HG02884 (cell line): ENCODE results near the gene MOSPD3.

Experiments used
- ATAC-seq: cut with Tn5 transposase; IDR thresholded peaks from one replicate; pipeline ENCODE4 v1.9.1; 2021; ENCODE audit warnings: mild to moderate bottlenecking, moderate library complexity; ENCODE audit not compliant: unreplicated experiment

Gene MOSPD3

DNA sequence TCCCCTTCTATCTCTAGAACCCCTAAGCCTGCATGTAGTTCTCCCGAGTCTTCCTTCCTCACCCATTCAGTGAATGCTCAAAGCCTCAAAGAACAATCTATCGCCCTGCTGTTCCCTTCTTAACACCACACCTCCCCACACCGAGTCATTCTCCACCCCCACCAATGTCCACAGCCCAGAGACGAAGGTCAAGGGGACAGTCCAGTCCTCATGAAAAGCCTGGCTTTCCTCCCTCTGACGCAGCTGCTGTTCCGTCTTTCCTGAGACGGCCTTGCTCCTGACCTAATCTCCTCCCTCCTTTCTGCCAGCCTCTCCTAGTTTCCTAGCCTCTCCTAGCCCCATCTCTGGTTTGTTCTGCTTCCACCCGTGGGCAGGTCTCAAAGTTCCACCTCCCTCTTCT, 9.2 kb downstream of the MOSPD3 start:
- ATAC-seq, result no peak

DNA sequence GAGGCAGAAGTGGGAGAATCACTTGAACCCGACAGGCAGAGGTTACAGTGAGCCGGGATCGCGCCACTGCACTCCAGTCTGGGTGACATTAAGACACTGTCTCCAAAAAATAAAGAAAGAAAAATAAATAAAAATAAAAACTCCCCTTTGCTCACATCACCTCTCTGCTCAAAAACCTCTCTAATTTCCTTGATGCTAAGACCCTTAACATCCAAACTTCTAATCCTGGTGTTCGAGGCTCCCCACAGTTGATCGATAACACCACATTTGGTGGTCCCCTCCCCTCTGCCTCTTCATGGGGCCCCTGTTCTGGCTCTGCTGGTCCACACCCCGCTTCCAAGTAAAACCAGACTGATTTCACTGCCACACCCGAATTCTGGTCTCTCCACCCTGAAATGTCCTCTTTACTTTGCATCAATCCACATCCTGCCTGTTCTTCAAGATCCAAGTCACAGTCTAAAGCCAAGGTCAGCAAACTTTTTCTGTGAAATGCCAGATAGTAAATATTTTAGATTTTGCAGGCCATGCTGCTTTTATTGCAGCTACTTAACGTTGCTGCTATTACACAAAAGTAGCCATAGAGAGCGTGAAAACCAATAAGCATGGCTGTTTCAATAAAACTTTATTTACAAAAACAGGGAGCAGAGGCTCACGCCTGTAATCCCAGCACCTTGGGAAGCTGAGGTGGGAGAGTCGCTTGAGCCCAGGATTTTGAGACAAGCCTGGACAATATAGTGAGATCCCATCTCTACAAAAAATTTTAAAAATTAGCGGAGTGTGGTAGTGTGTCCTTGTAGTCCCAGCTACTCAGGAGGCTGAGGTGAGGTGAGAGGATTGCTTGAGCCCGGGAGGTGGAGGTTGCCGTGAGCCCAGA, 11.8 kb downstream of the MOSPD3 start:
- ATAC-seq, result no peak

DNA sequence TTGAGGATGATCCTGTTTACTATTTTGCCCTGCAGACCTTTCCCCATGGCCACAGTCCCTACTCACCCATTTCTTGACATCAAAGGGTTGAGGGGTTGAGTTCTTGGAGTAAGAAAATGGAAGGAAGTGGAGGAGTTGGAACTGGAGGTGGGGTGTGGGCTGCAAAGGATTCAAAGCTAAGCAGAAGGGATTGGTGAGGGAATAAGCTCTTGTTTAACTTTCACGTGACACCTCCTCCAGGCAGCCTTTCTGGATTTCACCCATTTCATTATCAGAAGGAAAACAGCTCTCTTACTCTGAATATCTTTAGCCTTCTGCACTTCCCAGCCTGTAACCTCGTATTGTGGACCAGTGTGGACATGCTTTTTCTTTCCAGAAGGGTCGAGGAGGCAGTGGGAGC, 13.7 kb downstream of the MOSPD3 start:
- no peak for ATAC-seq

DNA sequence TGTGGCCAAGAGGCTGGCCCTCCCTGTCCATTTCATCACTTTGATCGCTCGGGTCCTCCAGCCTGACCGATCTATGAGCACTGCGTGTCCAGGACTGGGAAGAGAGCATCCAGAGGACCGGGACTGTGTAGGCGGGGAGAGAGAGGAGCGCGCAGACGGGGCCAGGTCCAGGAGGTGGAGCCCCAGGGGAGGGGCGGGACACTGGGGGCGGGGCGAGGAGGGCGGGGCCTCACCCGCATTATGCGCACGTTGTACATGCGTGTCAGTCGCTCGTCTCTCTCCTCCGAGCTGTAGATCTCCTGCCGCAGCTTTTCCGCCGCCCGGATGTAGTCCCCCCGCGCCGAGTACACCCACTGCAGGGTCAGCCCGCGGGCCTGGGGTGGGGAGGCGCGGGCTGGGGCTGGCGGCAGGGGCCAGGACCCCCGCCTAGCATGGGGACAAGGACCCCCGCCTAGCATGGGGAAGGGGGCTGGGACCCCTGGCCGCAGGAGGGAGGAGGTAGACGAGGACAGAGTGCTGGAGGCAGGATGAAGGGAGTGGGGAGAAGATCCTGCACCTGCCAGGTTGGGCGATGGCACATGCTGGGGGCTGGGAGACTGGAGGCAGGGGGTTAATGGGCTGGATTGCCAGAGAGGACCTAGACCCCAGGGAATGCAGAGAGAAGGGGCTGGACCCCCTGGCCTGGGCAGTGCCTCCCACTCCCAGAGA, 14.3 kb downstream of the MOSPD3 start:
- peak; percentile 59 for ATAC-seq

DNA sequence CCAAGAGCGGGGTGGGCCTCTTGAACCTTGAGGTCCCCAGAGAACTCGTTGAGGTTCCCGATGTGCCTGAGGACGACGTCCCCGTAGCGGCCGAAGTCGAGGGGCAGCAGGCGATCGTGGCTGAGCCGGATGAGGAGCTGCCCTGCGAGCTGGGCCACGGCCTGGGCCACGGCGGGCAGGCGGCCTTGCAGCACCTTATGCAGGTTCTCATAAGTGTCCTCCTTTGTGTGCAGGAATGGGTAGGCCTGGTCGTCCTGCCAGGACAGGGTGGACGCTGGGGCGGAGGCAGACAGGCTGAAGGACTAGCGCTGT, 14.9 kb downstream of the MOSPD3 start:
- ATAC-seq, result no peak

DNA sequence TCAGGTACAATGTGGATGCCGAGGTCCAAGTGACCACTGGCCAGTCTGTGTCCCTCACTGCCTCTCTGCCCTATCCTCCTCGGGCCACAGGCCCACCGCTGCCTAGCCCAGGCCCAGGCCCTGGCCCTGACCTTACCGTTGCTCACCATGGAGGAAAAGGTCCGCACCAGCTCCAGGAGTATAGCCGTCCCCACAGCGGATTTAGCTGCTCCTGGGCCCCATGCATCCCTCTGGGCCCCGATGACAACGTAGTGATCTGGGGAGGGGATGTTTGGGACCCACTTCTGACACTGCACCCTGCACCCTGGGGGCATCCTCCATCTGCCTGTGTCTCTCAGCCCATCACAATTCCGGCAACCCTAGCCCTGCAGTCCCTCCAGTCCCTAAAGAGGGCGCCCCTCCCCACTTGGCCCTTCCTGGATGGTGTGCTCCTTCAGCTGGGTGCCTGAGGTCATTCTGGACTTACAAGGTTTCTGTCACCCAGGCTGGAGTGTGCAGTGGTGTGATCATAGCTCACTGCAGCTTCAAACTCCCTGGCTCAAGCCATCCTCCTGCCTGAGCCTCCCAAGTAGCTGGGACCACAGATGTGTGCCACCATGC, 16.9 kb downstream of the MOSPD3 start:
- no peak for ATAC-seq

DNA sequence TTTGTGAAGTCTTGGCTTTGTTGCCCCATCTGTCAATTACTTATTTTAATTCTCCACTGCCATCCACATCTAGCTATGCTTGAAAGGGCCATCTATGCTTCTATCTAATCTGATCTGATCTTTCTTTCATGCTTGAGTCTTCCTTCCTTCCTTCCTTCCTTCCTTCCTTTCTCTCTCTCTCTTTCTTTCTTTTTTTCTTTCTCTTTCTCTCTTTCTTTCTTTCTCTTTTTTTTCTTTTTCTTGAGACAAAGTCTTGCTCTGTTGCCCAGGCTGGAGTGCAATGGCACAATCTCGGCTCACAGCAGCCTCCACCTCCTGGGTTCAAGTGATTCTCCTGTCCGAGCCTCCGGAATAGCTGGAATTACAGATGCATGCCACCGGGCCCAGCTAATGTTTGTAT, 17.7 kb downstream of the MOSPD3 start:
- ATAC-seq, result no peak

DNA sequence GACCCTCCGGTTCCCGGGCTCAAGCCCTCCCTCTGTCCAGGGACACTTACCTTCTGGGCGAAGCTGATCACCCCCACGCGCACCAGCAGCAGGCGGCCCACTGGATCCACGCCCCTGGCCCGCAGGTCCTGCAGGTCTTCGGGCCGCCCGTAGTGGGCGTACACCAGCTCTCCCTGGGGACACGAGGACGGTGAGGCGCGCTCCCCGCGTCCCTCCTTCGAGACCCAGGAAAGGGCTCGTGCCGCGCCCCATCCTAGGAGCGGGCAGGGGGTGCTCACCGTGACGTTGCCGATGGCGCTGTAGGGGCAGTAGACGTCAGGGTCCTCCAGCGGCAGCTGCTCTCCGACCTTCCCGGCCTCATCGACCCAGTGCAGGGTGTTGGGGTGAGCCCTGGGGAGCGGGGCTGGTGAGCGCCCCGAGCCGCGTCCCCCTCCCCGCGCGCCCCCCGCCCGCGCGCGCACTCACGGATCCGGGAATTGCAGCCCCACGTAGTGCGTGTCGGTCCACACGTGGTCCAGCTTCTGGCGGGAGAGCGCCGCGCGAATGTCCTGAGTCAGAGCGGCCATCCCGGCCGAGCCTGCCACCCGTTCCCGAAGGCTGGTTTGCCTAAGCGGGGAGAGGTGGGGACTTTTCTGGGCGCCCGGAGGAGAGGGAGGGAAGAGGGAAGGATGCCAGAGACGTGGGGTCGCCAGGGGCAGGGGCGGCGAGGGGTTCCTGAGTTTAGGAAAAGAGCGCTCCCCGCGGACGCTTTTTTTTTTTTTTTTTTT, 20.8 kb downstream of the MOSPD3 start:
- ATAC-seq, result no peak

DNA sequence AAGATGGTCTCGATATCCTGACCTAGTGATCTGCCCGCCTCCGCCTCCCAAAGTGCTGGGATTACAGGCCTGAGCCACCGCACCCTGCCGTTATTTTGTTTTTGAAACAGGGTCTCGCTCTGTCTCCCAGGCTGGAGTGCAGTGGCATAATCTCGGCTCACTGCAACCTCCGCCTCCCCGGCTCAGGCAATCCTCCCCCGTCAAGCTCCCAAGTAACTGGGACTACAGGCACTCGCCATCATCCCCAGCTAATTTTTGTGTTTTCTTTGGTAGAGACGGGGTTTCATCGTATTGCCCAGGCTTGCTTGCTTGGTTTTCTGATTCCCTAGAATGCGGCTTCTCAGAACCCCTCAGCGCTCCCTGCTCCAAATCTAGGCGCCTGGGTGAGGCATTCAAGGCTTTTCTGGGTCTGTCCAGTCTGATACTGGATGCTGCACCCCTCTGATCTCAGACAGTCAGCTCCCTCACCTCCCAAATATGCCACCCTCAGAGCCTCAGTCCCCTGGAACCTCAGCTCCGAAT, 27.7 kb downstream of the MOSPD3 start:
- ATAC-seq, result no peak

DNA sequence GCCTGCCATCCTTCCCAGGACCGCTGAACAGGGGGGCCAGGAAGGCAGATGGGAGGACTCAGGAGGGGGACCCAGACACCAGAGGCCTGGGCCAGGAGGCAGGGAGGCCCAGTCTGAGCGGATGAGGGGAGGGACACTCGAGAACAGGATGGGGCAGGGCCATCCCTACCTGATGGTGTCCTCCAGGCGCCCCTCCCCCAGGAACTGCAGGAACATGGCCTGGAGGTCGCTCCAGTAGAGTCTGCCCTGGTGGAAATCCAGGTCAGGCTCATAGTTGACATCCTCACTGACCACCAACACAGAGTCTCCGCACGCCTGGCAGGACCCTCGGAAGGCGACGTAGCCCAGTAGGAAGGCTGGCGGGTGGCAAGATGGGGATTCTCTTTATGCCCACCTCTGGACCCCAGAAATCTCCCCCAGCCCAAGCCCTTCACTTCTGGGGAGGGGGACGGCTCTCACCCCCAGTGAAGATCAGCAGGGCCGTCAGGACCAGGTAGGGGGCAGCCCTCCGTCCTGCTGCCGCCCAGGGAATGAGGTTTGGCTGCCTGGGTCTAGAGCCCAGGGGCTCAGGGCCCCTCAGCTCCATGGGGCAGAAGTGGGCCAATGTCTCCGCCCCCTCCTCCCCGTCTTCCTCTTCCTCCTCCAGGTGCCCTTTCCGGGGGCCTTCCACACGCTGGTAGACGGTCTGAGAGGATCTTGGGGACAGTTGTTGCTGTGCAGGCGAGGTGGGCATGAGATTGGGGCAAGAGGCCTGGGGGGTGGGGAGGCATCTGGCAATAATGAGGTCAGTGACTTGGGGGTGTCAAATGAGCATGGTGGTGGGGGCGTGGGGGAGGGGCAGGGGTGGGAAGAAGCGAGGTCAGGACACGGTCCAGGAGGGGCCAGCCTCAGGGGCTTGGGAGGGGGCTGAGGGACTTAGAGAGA, 28.4 kb downstream of the MOSPD3 start:
- ATAC-seq, result no peak

DNA sequence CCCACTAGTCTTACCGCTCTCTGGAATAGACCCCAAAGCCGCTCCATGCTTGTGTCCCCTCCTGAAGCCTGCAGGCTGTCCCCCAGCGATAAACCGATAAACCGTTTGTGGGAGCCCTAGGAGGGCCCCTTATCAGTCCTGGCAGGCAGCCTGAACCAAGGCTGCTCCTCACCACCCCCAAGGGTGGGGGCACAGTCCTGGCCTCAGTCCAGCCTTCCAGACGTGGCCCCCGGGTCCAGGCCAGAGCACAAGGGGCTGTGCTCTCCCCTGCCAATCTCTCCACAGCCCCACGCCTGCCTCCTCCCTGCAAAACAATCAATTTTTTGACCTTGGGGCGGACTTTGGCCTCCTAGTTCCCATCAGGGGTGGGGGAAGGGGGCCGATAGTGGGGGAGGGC, 29.1 kb downstream of the MOSPD3 start, which contains the start of gene TFR2:
TSS of gene TFR2 (minus strand) at position 90 of the 397 bp plus-strand sequence. CDS start at position 47, 43 bp downstream.
- no peak for ATAC-seq

DNA sequence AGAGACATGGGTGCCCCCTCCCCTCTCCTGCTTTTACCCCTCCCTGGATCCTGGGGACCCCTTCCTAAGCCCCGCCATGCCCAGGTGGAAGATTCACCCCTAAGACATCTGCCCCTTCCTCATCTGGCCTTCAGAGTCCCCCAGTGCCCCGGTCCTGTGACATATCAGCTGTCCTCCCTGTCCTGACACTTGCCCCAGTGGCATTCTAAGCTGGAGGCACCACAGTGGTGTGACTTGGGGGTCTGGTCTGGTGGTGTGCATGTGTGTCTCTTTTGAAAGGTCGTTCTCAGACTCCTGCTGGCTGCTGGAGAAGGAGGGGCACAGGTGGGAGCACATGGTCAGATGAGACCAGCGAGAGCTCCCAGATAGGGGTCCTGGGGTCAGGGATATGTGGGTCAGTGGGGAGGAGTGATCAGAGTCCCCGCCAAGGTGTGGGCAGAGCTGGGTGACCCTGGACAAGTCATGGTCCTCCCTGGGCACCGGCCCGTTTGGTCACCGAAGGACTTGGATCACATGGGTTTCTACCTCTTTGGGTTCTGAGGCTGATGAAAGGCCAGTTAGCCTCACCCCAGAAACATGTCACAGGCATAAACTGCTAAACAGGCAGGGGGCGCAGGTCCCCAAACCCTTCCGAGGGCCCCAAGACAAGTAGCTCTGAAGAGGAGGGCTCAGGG, 29.7 kb downstream of the MOSPD3 start:
- no peak for ATAC-seq

DNA sequence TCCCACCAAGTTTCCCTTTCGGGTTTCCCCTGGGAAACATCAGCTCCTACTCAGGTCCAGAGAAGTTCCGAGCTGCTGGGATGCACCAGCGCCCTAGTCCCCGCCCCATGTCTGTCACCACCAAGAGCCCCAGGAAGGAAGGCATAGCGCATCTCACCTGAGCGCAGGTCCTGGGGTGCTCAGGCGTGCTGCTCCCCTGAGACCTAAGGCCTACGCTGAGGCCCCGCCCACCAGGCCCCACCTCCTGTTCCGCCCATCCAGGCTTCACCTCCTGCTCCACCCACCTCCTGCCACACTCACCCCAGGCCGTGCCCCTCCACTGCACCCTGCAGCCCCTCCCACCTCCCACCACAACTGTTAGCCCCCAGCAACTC, 30.2 kb downstream of the MOSPD3 start:
- ATAC-seq, result no peak

DNA sequence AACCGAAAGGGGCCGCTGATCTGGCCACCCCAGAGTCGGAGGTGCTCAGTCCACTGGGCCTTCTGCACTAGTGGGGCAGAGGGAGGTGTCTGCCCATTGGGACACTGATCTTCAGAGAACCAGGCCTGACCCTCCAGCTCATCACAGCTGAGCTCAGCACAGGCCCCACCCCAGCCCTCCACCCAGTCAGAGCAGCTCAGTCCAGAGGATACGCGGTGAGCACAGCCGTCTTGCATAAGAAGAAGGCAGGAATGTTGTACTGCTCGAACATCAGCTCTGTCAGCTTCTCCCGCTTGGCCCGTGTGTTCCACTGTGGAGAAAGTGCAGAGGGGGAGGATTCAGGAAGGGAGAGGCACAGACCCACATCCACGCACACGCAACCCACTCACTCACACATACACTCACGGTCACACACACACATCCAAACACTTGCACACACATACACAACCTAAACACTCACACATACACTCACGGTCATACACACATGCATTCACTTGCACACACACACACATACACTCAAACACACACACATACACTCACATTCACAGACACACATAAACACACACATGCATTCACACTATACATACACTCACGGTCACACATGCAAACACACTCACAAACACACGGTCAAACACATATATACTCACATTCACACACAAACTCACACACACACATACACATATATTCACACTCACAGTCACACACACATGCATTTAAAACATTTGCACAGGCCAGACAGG, 37.7 kb downstream of the MOSPD3 start:
- no peak for ATAC-seq

DNA sequence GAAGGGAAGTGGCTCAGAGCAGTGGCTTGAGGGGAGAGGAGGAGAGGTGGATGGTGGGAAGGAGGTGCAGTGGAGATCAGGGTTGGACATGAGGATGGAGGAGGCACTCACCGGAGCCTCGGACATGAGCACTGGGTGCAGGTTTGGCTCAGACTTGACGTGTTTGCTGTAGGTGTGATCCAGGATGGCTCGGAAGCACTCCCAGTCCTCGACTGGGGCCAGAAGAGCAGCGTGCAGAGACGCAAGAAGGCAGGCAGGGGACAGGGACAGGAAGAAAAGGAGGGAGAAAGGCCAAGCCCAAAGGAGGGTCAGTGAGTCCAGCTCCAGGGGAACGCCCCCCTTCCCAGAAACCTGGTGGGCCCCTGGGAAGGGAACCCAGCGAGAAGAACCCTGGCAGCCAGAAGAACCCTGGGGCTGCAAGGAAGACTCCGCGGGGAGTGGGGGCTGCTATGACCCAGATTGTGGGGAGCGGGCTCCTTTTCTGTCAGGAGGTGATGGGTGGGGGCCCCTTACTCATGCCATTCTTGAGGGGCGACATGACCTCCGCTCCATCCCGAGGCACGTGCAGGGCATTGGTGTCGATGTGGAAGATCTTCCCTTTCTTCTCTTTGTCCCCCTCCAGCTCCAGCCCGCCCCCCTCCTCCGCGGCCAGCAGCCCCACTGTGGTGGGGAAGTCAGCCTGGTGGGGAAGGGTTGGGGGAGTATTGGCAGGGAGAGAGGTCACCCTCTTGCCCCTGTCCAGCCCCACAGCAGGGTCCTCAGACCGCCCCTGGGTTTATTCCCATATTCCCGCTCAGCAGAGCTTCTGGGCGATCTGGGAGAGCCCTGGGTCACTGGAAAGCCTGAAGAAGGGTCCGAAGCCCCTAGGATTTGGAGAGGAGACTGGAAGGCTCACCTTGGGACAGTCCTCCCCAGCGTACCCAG, 42.8 kb downstream of the MOSPD3 start:
- no peak for ATAC-seq

DNA sequence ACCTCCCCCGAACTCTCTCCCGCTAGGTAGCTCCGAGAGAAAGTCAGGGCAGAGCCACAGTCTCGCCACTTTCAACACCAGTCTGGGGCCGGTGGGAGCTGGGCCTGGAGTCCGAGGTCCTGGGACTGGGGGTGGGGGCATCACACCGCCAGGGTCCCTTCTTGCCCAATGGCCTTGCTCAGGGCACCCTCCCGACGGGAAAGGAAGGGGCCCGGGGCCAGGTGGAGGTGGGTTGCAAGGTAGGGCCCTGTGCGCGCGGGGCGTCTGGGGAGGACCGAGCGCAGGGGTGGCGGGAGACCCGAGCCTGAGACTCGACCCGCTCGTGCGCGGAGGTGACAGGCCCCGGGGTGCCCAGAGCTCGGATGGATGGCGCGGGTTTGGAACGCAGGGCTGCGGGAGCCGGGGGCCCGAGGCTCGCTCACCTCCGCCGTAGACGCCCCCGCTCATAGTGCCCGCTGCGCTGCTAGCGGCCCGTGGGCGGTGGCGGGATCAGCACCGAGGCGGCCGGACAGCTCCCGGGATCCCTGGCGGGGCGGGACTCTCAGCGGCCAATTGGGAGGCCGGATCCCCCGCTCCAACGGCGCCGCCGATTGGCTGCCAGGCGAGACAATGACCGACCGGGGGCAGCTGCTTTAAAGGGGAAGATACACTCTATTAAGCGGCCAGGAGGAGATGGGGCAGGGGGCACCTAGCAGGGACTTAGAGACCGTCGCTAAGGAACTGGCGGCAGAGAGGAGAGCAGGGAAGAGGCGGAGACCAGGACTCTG, 43.8 kb downstream of the MOSPD3 start, which contains the start of gene ACTL6B:
TSS of gene ACTL6B (minus strand) at position 541 of the 767 bp plus-strand sequence. CDS start at position 447, 94 bp downstream.
- no peak for ATAC-seq
